ENCODE data around the gene SLC6A19. TPM values are rescaled to one million over a fixed set of nuclear protein-coding genes. Genes with fewer than 3 reads are reported as not detected.

Gene SLC6A19
- total and polyA plus RNA-seq, 2 of the 13 experiments (the other 11 are each of a cell fraction or from before 2014, with no cell fraction given) = 0.02 TPM; not detected in 1

- TF ChIP-seq AKNA (CRISPR knock-in tag; IDR thresholded peaks at IDR 0.05; ENCODE audit: borderline replicate concordance) (0 out of 2 replicates have a peak, but pooled peaks have one; percentile 75), BRD4 (CRISPR knock-in tag; IDR thresholded peaks at IDR 0.05) (no peak), EP300 (IDR thresholded peaks at IDR 0.05; ENCODE audit: low read depth in 2 of 2, low read length in 2 of 2) (no peak), EP300 (CRISPR knock-in tag; IDR thresholded peaks at IDR 0.05; ENCODE audit: borderline replicate concordance) (no peak), SMARCE1 (IDR thresholded peaks at IDR 0.05; ENCODE audit: borderline replicate concordance) (no peak), CHD2 (IDR thresholded peaks at IDR 0.05; ENCODE audit: low read depth, low read length) (no peak), ZBTB43 (CRISPR knock-in tag; conservative IDR thresholded peaks at IDR 0.05) (peak; percentile 88), RFX3 (CRISPR knock-in tag; IDR thresholded peaks at IDR 0.05) (no peak), ATM (IDR thresholded peaks at IDR 0.05; ENCODE audit: borderline replicate concordance) (no peak), ZBTB40 (IDR thresholded peaks at IDR 0.05) (no peak), ZBTB40 (CRISPR knock-in tag; IDR thresholded peaks at IDR 0.05) (peak; percentile 43; the same call in 1 of the 2 replicates)
These were observed 45.5 kb downstream of the SLC6A19 start (continued) for GRCh38 chr5:1246711-1247431.

Data from HepG2 (cell line).